MCF 10A (cell line): ENCODE results near the gene DNM3. TPM values are rescaled to one million over a fixed set of nuclear protein-coding genes. Genes with fewer than 3 reads are reported as not detected.
A peak's percentile ranks its signal among the peaks of the same experiment; 100 is the strongest.

ENCODE experiments used
- BruUV-seq: library from RNA; stranded (reverse); fragments of 400-500 nt; replicated peaks from 2 replicates; lab custom pipeline; 2021; lab: Mats Ljungman, UMichigan
- CTCF ChIA-PET: fragments of 300-600 bp; sonication (Branson Sonifier 250); formaldehyde crosslinking; extraction: SDS; loops from one replicate; lab custom pipeline; 2021; ENCODE audit warnings: antibody characterized with exemption, inconsistent platforms; lab: Yijun Ruan, JAX
- POLR2A ChIA-PET: fragments of 300-600, 350-650 bp; sonication (Branson Sonifier 250); formaldehyde crosslinking; extraction: SDS; loops from one replicate; lab custom pipeline; 2020; ENCODE audit warnings: antibody characterized with exemption, inconsistent platforms; lab: Yijun Ruan, JAX
- DNase-seq: peaks from one replicate; pipeline ENCODE4 v3.0.0-alpha.2; 2018; ENCODE audit not compliant: unreplicated experiment
- H3K27ac Mint-ChIP-seq: one replicate; pipeline ENCODE4 v1.8.0; 2022; ENCODE audit warnings: mild to moderate bottlenecking, low read depth, mixed read lengths; ENCODE audit not compliant: unreplicated experiment
- H3K27me3 Mint-ChIP-seq: one replicate; pipeline ENCODE4 v1.8.0; 2022; ENCODE audit warnings: mixed read lengths; ENCODE audit not compliant: insufficient read depth, unreplicated experiment
- H3K36me3 Mint-ChIP-seq: one replicate; pipeline ENCODE4 v1.8.0; 2022; ENCODE audit warnings: mild to moderate bottlenecking, moderate library complexity, mixed read lengths; ENCODE audit not compliant: insufficient read depth, unreplicated experiment
- H3K4me1 Mint-ChIP-seq: one replicate; pipeline ENCODE4 v1.8.0; 2022; ENCODE audit warnings: mixed read lengths; ENCODE audit not compliant: insufficient read depth, unreplicated experiment
- H3K4me3 Mint-ChIP-seq: one replicate; pipeline ENCODE4 v1.8.0; 2022; ENCODE audit warnings: mild to moderate bottlenecking, moderate library complexity, mixed read lengths; ENCODE audit not compliant: unreplicated experiment
- H3K9me3 Mint-ChIP-seq: one replicate; pipeline ENCODE4 v1.8.0; 2022; ENCODE audit warnings: mixed read lengths; ENCODE audit not compliant: unreplicated experiment
- CTCF ChIP-seq: fragments of 200-600 bp; IDR thresholded peaks from one replicate; pipeline ENCODE4 v1.8.0; 2022; ENCODE audit warnings: antibody characterized with exemption, mild to moderate bottlenecking; ENCODE audit not compliant: unreplicated experiment
- intact Hi-C: fragments of 100-400 bp; cut with micrococcal nuclease; formaldehyde crosslinking; loops from 2 replicates; pipeline ENCODE4 v1.14.1; 2022
- total RNA-seq: library from RNA; stranded (reverse); gene quantifications from 2 replicates; pipeline ENCODE4 v1.2.3, GENCODE V29; 2022

The DNM3 gene
- total RNA-seq, 1 experiment from 2014 or later = 0.68 TPM

- no peak overlapping the region for H3K4me3 Mint-ChIP-seq
- no peak for TF ChIP-seq CTCF
- no peaks in the 10 kb centered on the region for H3K9me3 Mint-ChIP-seq
- BruUV-seq = no TSS peak
- intact Hi-C loops = no loop called here
- DNase-seq = no peak
- no peaks in the 10 kb centered on the region for H3K36me3 Mint-ChIP-seq
- peaks cover 13% of the 10 kb centered on the region for H3K4me1 Mint-ChIP-seq
- H3K27ac Mint-ChIP-seq = no peak overlapping the region
- no peaks in the 10 kb centered on the region for H3K27me3 Mint-ChIP-seq
- CTCF ChIA-PET = interaction anchor here (0.9 to 2.3 kb wide), 3 partner anchors 35 to 233 kb away, joined by 4 to 11 read pairs (median 6); no protein-coding TSS in a partner anchor
- POLR2A ChIA-PET = interaction anchor here (0.7 to 6.4 kb wide), 12 partner anchors 12 to 582 kb away, joined by 3 to 41 read pairs (median 4); no protein-coding TSS in a partner anchor
Measured at GRCh38 chr1:172324086-172324485, 482.8 kb downstream of the DNM3 start.

GRCh38 chr1:172324761-172325160 lies 483.5 kb downstream of the DNM3 start:
- intact Hi-C loops = no loop called here
- POLR2A ChIA-PET = interaction anchor here (1.0 to 6.4 kb wide), 8 partner anchors 15 to 38 kb away, joined by 3 to 41 read pairs (median 14); no protein-coding TSS in a partner anchor
- no peaks in the 10 kb centered on the region for H3K9me3 Mint-ChIP-seq
- H3K36me3 Mint-ChIP-seq = no peaks in the 10 kb centered on the region
- TF ChIP-seq CTCF = no peak
- H3K4me1 Mint-ChIP-seq = peaks cover 13% of the 10 kb centered on the region
- H3K4me3 Mint-ChIP-seq = no peak overlapping the region
- H3K27me3 Mint-ChIP-seq = no peaks in the 10 kb centered on the region
- no peak overlapping the region for H3K27ac Mint-ChIP-seq
- CTCF ChIA-PET = interaction anchor here (0.6 to 1.0 kb wide), 3 partner anchors 31 to 834 kb away, joined by 3 read pairs; no protein-coding TSS in a partner anchor
- BruUV-seq = no TSS peak
- DNase-seq = no peak

GRCh38 chr1:172325531-172325930 lies 484.2 kb downstream of the DNM3 start:
- Mint-ChIP-seq H3K4me3 (no peak overlapping the region), H3K4me1 (peaks cover 13% of the 10 kb centered on the region), H3K27me3 (no peaks in the 10 kb centered on the region), H3K9me3 (no peaks in the 10 kb centered on the region), H3K36me3 (no peaks in the 10 kb centered on the region), H3K27ac (peak overlapping the region; percentile 18)
- intact Hi-C loops = no loop called here
- CTCF ChIA-PET = interaction anchor here (0.6 to 1.0 kb wide), 6 partner anchors 11 to 834 kb away, joined by 3 to 5 read pairs (median 3); no protein-coding TSS in a partner anchor
- TF ChIP-seq CTCF = no peak
- POLR2A ChIA-PET = interaction anchor here (0.6 to 6.4 kb wide), 8 partner anchors 10 to 91 kb away, joined by 3 to 38 read pairs (median 6); no protein-coding TSS in a partner anchor
- BruUV-seq = no TSS peak
- DNase-seq = peak; percentile 71

- POLR2A ChIA-PET = interaction anchor here (0.6 to 6.4 kb wide), 8 partner anchors 13 to 120 kb away, joined by 3 to 38 read pairs (median 6); no protein-coding TSS in a partner anchor
- Mint-ChIP-seq H3K27me3 (no peaks in the 10 kb centered on the region), H3K4me3 (no peak overlapping the region), H3K36me3 (no peaks in the 10 kb centered on the region), H3K9me3 (no peaks in the 10 kb centered on the region), H3K27ac (no peak overlapping the region), H3K4me1 (peaks cover 13% of the 10 kb centered on the region)
- no peak for TF ChIP-seq CTCF
- intact Hi-C loops = no loop called here
- no TSS peak for BruUV-seq
- CTCF ChIA-PET = interaction anchor here (0.7 to 0.8 kb wide), 2 partner anchors 10 to 235 kb away, joined by 3 to 5 read pairs; no protein-coding TSS in a partner anchor
- DNase-seq = no peak
Measured at GRCh38 chr1:172326136-172326535, 484.8 kb downstream of the DNM3 start.
